GM12892 (cell line): Measurements from ENCODE around the gene DNAJC22.
"Not testable (repeated sequence)": the region's sequence is repeated elsewhere in the genome, so short reads cannot be mapped to it uniquely, and the experiment has no call there.

Source experiments
- DNase-seq: peaks from one replicate; pipeline ENCODE4 v3.0.0; 2011; ENCODE audit not compliant: insufficient read length
- FAIRE-seq: peaks from 2 replicates; lab custom pipeline; 2011; peaks lifted over from hg19 to GRCh38; lab: Jason Lieb, UNC
- POLR2A ChIP-seq: IDR thresholded peaks from 2 replicates; pipeline ENCODE4 v1.6.1; 2011; ENCODE audit warnings: low read depth, low read length, control low read depth
- POLR2AphosphoS5 ChIP-seq: IDR thresholded peaks from 2 replicates; pipeline ENCODE4 v1.6.1; 2011; ENCODE audit warnings: low read depth, low read length, control low read depth
- TAF1 ChIP-seq: IDR thresholded peaks from 2 replicates; pipeline ENCODE4 v1.6.1; 2011; ENCODE audit warnings: low read depth, mild to moderate bottlenecking, control low read depth, low read length, borderline replicate concordance

DNAJC22 gene

GRCh38 chr12:49332891-49333371 is 13.8 kb upstream of the DNAJC22 start:
- FAIRE-seq (no peak), DNase-seq (no peak)
- TF ChIP-seq POLR2AphosphoS5 (no peak), POLR2A (no peak), TAF1 (no peak)

GRCh38 chr12:49333778-49334177 is 12.9 kb upstream of the DNAJC22 start:
- FAIRE-seq = not testable (repeated sequence)

GRCh38 chr12:49334226-49334625 is 12.5 kb upstream of the DNAJC22 start:
- TF ChIP-seq POLR2A (no peak), TAF1 (no peak), POLR2AphosphoS5 (no peak)
- FAIRE-seq (no peak), DNase-seq (no peak)

More at GRCh38 chr12:49333778-49334177, 12.9 kb upstream of the DNAJC22 start:
- DNase-seq = not testable (repeated sequence)

GRCh38 chr12:49334681-49335080 is 12.0 kb upstream of the DNAJC22 start:
- TF ChIP-seq POLR2A = no peak
- no peak for TF ChIP-seq TAF1
- TF ChIP-seq POLR2AphosphoS5 = no peak
- no peak for DNase-seq
- FAIRE-seq = no peak

- DNase-seq (no peak), FAIRE-seq (no peak)
- TF ChIP-seq POLR2AphosphoS5 = no peak
- TF ChIP-seq TAF1 = no peak
- no peak for TF ChIP-seq POLR2A
These were observed 11.4 kb upstream of the DNAJC22 start for GRCh38 chr12:49335118-49335954.

GRCh38 chr12:49335955-49336644 is 10.6 kb upstream of the DNAJC22 start:
- no peak for DNase-seq
- no peak for TF ChIP-seq TAF1
- FAIRE-seq = no peak

GRCh38 chr12:49336645-49337584 is 9.8 kb upstream of the DNAJC22 start, which contains the start of gene C1QL4:
C1QL4 (minus strand) TSS chr12:49337188; CDS start chr12:49336477, 711 bp downstream.
- FAIRE-seq (peak; percentile 38), DNase-seq (peak; percentile 91)
- TF ChIP-seq POLR2A (no peak), POLR2AphosphoS5 (no peak), TAF1 (no peak)

GRCh38 chr12:49338830-49339463 is 7.7 kb upstream of the DNAJC22 start:
- FAIRE-seq = no peak
- DNase-seq = no peak
- TF ChIP-seq TAF1 (no peak), POLR2A (no peak), POLR2AphosphoS5 (no peak)

- TF ChIP-seq POLR2A (no peak), TAF1 (no peak), POLR2AphosphoS5 (no peak)
- DNase-seq (no peak), FAIRE-seq (no peak)
These were observed 7.2 kb upstream of the DNAJC22 start for GRCh38 chr12:49339464-49339861.

GRCh38 chr12:49340095-49340870 is 6.4 kb upstream of the DNAJC22 start:
- DNase-seq = no peak
- FAIRE-seq = no peak
- TF ChIP-seq POLR2A (no peak), POLR2AphosphoS5 (no peak), TAF1 (no peak)
